DMS53 treated with DMSO at 0.1 percent for 48 hours (cell line): ENCODE measurements around the gene TRIM14.
"Not testable (repeated sequence)": the region's sequence is repeated elsewhere in the genome, so short reads cannot be mapped to it uniquely, and the experiment has no call there.

ENCODE experiments used
- DNase-seq: peaks from one replicate; lab custom pipeline; 2025; ENCODE audit not compliant: unreplicated experiment; lab: John Stamatoyannopoulos, UW

TRIM14 gene

GRCh38 chr9:98117097-98117496, 1.9 kb downstream of the TRIM14 start:
- DNase-seq = not testable (repeated sequence)

- DNase-seq = no peak
Measured at GRCh38 chr9:98109052-98109451, 10.0 kb downstream of the TRIM14 start.

- DNase-seq = no peak
Measured at GRCh38 chr9:98108531-98109031, 10.4 kb downstream of the TRIM14 start.

- no peak for DNase-seq
Measured at GRCh38 chr9:98107926-98108325, 11.1 kb downstream of the TRIM14 start.

GRCh38 chr9:98105006-98105405, 14.0 kb downstream of the TRIM14 start:
- DNase-seq = no peak

DNA sequence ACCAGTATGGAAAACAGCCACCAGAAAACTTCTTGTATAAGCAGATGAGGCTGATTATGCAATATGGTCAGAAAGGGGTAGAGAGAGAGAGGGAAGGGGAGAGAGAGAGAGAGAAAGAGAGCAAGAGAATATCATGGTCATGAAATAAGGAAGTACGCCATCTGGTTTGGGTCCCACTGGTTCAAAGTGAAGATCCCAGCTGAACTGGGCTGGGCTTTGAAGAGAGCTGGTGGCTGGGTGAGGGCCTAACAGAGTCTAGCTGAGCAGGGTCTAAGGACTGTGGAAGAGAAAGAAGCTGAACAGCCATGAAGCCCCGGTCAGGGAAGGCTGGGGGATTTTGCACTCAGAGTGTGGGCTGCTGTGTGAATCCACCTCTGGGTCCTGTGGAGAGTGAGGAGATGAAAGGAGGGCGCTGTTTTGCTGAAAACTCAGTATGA, 14.6 kb downstream of the TRIM14 start:
- no peak for DNase-seq

- peak; percentile 41 for DNase-seq
Measured at GRCh38 chr9:98101868-98102273, 17.2 kb downstream of the TRIM14 start.

DNA sequence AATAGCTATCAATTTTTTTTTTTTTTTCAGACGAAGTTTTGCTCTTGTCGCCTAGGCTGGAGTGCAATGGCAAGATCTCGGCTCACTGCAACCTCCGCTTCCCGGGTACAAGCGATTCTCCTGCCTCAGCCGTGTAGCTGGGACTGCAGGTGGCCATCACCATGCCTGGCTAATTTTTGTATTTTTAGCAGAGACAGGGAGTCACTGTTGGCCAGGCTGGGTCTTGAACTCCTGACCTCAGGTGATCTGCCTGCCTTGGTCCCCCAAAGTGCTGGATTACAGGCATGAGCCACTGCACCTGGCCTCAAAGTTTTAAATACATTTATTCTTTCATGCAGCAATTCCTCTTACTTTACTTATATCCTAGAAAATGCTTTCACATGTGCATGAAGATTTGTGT, 17.6 kb downstream of the TRIM14 start:
- no peak for DNase-seq

DNA sequence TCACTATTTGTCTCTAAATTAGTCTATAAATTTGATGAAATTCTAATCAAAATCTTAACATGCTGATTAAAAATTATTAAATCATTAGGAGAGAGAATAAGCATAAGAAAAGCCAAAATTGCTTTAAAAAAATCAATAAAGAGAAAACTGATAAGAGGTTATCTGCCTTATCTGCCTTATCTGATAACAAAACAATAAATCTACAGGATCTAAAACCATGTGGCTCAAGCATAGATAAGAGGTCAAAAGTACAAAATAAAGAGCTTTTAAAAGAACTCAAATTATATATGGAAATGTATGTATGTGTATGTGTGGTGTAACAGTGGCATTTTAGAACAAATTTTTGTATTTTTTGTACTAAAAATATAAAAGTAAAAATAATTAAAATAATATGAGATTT, 18.6 kb downstream of the TRIM14 start:
- no peak for DNase-seq

- peak; percentile 29 for DNase-seq
Measured at GRCh38 chr9:98099898-98100297, 19.1 kb downstream of the TRIM14 start.

- no peak for DNase-seq
Measured at GRCh38 chr9:98099346-98099745, 19.7 kb downstream of the TRIM14 start.

DNA sequence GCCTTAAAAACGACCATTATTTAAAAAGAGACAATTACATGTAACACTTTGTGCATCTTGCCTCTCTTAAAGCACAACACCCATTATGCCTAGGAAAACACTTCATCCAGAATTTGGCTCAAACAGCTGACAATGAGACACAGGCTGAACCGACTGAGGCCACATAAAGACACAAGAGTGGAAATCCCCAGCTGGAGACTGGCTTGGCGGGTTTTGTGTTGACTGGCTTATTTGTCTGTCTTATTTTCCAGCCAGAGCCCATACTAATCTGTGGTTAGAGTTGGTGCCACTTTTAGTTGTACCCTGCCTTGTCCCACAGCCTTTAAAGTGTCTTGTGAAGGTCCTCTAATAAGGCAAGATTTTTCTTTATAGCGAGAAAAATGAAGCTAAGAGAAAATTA, 21.2 kb downstream of the TRIM14 start:
- peak; percentile 49 for DNase-seq

DNA sequence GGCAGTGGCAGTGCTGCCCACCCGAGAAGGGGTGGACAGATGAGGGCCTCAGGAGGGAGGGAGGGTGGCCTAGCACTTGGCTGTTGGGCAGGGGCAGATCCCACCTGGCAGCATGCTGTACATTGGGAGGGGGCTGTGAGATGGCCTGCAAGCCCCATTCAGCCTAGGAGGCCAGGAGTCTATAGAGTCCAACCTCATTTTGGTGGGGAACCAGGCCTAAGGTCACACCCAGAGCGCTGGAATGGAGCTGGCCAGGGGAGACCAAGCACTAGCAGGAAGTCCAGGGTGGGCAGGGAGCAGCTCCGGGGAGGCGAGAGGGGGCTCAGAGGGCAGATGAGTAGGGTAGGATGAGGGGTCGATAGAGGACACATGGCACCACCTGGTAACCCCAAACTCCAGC, 22.9 kb downstream of the TRIM14 start:
- no peak for DNase-seq

DNA sequence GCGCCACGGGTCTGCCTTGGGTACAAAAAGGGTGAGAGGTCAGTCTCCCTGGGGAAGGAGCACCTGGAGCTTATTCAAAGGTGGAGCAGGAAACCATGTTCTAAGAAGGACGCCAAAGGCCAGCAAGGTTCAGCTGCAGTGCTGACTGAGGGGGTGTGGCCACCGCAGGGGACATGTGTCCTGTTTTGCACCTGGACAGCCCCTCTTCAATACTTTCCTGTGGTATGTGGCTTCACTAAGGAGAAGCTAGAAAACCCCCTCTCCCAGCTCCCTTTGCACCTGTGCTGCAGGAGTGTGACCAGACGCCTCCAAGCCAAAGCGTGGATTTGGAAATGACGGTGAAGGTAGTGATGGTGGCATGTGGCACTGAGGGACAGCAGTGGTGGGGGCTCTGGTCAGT, 23.6 kb downstream of the TRIM14 start:
- no peak for DNase-seq

DNA sequence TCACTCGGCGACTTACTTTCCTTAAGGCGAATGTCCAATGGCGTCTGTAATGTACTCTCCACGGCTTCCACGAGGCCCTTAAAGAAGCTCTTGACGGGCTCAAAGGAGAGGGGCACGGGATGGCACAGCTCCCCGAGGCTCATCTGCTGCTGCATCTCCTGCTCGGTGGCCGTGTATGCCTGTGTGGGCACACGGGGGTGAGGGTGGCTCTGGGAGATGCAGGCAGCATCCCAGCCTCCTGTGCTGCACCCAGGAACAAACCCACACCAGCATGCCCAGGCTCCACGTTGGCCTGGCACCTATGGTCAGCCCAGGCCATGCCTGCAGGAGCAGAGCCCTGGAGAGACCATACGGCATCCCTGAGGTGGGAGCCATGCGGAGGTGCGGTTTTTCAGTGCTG, 24.2 kb downstream of the TRIM14 start:
- no peak for DNase-seq

DNA sequence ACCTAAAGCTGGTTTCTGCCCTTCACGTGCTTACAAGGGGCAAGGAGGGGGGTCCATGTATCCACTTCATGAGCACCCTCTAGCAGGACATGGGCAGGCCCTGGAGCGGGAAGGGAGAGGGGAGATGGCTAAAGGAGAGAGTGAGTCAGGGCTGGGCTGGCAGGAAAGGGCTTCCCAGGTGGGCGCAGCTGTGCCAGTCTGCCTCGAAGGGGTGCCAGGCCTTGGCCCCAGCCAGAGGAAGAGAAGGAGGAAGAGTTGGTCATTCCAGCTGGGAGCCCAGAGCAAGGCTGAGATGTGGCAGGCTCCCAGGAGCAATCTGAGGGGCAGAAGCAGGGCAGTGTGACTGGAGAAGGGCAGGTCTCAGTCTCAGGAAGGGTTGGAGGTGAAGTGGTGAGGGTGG, 24.7 kb downstream of the TRIM14 start:
- no peak for DNase-seq

GRCh38 chr9:98092613-98092931, 26.4 kb downstream of the TRIM14 start:
- no peak for DNase-seq

DNA sequence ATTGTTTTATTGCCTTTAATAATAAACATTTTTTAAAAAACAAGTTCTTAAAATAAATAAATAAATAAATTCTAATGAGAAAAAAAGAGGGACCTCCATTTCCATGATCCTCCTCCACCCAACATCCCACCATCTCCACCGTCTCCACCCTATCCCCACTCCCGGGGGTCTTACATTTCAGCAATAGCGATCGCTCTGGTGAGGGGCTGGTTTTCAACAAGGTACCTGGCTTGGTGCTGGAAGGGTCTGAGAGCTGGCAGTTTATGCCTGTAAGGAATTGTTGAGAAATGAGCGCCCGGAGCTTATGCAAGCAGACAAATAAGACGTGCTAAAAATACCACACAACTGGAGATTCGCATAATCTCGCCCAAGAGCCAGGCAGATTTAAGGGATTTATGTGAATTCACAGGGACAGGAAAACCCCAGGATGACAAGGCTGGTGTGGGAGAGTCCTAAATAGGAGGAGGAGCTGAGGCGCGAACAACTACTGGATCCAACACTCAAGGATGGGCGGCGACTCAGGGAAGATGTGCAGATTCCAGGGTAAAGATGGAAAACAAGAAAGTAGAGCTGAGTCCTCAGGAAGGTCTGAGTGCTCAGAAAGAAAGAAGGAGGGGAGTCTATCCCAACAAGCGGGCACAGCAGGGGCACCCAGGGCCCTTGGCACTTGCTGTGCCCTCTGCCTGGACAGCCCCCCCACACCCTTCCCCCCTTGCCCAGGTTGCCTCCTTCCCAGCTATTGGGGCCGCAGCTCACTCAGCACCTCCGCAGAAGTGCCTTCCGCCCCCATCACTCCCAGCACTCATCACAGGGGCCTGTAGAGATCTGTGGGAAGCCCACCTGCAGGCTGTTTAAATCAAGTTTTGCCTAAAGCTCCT, 27.0 kb downstream of the TRIM14 start:
- DNase-seq = no peak

- DNase-seq = not testable (repeated sequence)
Measured at GRCh38 chr9:98090674-98091073, 28.3 kb downstream of the TRIM14 start.

DNA sequence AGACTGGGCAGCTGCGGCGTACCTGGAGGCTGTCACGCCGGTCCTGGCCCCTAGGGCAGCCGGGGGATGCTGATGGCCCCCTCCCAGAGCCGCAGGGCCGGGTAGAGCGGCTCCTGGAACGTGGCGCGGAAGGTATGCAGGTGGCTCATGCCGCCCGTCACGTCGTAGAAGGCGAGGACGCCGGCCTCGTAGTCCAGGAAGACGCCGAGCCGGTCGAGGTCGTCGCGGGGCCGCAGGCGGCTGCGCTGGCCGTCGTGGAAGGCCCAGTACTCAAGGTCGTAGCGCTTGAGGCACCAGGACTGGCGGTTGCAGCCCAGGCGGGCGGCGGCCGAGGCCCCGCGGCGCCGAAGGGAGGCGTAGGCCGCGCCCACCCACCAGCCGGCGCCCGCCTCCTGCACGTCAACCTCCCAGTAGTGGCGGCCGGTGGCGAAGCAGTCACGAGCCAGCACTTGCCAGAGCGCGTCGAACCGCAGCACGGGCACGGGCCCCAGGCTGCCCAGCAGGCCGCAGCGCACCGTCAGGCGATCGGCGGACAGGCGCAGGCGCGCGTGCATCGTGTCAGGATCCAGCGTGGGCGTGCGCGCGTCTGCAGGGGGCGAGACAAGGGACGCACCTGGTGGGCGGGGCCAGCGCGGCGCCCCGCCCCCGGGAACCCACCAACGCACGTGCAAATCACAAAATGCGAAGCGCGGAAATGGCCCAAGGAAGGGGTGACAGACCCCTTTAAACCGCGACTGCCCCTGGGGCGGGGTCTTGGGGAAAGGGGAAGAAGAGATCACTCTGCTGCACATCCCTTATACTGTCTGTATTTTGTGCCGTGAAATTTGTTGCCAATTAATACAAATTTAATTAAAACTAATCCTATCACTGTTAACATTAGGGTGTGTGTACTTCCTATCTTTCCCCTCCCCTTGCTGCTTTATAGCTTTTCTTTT, 31.3 kb downstream of the TRIM14 start:
- no peak for DNase-seq

GRCh38 chr9:98086461-98086860, 32.6 kb downstream of the TRIM14 start:
- DNase-seq = no peak

DNA sequence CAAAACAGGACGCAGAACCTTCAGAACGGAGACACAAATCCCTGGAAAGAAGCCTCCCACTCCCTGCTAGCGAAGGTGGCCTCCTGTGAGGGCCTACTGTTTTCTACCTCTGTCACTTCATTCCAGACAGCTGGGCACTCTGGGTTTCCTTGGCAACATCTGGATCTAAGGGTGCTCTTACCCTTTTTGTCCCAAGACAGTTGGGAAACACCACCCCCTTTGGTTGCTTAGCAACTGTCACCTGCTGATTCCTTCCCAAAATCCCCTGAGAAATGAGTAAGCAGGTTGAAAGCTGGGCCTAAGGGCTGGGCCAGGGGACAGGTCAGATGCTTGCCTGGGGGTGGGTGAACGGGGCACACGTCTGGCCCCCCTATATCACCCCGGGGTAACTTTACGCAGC, 33.1 kb downstream of the TRIM14 start:
- no peak for DNase-seq
